NCI-H2196 treated with DMSO at 0.1 percent for 48 hours (cell line): ENCODE measurements around the gene PLSCR3.

Experiments
- DNase-seq: peaks from one replicate; lab custom pipeline; 2025; ENCODE audit not compliant: unreplicated experiment; lab: John Stamatoyannopoulos, UW

The PLSCR3 gene

DNA sequence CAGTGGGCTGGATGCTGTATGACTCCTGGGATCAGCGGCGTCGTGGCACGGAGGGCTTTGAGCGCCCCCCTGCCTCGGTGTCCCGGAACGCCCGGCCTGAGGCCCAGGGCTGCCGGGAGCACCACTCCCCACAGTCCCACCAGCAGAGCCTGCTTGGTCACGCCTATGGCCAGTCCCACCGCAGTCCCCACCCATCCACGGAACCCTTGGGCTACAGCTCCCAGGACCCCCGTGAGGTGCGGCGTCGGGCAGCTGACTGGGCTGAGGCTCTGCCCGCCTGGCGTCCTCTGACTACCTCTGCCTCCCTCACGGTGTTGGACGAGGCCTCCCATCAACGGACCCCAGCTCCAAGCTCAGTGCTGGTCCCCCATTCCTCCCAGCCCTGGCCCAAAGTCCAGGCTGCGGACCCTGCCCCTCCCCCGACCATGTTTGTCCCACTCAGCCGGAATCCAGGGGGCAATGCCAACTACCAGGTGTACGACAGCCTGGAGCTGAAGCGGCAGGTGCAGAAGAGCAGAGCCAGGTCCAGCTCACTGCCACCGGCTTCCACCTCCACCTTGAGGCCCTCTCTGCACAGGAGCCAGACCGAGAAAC, 32.7 kb upstream of the PLSCR3 start:
- no peak for DNase-seq

DNA sequence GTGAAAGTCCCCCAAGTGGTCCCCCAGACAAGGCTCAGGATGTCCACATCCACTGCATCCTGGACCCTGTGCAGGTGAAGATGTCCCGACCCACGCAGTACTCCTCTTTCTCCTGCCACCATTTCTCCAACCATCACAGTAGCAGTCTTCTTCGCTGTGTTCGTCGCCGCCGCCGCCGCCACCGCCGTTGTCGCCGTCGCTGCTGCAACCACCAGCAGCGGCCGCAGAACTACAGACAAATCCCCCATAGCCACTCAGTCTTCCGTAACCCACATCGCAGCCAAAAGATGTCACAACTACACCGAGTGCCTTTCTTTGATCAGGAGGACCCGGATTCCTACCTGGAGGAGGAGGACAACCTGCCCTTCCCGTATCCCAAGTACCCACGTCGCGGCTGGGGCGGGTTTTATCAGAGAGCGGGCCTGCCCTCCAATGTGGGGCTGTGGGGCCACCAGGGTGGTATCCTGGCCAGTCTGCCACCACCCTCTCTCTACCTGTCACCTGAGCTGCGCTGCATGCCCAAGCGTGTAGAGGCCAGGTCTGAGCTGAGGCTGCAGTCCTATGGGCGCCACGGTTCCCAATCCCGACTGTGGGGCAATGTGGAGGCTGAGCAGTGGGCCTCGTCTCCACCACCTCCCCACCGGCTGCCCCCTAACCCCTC, 32.0 kb upstream of the PLSCR3 start:
- DNase-seq: no peak

DNA sequence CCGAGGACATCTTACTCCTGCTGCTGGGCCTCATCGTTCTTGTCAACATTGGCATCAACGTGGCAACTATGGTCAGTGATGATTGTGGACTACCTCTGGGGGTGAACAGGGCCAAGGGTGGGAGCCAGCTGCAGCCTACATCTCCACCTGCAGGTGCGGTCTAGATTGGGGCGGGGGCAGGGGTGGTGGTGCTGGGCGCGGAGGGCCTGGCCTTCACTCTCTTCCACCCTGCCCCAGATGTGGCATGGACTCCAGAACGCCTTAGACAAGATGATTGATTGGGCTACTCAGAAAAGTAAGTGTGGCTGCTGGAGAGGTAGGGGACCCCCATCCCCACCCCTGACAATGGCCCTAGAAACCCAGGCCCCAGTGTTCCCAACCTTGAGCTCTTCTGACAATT, 31.4 kb upstream of the PLSCR3 start:
- no peak for DNase-seq

GRCh38 chr17:7425316-7425715, 31.0 kb upstream of the PLSCR3 start, which contains the start of gene SPEM2:
Gene SPEM2, plus strand, starts transcription at chr17:7425616. Its CDS starts 73 bp downstream, at chr17:7425689.
- DNase-seq: no peak

- DNase-seq: no peak
Measured at GRCh38 chr17:7423679-7424078, 29.4 kb upstream of the PLSCR3 start.

DNA sequence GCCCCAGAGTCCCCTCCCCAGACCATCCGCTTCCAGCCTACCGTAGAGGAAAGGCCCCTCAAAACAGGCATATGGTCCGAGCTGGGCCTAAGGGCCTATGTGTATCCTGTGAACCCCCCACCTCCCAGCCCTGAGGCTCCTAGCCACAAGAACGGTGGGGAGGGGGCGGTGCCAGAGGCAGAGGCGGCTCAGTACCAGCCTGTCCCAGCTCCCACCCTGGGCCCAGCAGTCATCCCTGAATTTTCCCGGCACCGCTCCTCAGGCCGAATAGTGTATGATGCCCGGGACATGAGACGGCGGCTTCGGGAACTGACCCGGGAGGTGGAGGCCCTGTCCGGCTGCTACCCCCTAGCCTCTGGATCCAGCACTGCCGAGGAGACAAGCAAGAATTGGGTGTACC, 26.9 kb upstream of the PLSCR3 start:
- DNase-seq: no peak

GRCh38 chr17:7419819-7420610, 25.7 kb upstream of the PLSCR3 start, which contains the start of gene SPEM1:
Gene SPEM1, plus strand, starts transcription at chr17:7420324. Its CDS starts 61 bp downstream, at chr17:7420385.
- DNase-seq: no peak

GRCh38 chr17:7418472-7419152, 24.3 kb upstream of the PLSCR3 start:
- DNase-seq: no peak

DNA sequence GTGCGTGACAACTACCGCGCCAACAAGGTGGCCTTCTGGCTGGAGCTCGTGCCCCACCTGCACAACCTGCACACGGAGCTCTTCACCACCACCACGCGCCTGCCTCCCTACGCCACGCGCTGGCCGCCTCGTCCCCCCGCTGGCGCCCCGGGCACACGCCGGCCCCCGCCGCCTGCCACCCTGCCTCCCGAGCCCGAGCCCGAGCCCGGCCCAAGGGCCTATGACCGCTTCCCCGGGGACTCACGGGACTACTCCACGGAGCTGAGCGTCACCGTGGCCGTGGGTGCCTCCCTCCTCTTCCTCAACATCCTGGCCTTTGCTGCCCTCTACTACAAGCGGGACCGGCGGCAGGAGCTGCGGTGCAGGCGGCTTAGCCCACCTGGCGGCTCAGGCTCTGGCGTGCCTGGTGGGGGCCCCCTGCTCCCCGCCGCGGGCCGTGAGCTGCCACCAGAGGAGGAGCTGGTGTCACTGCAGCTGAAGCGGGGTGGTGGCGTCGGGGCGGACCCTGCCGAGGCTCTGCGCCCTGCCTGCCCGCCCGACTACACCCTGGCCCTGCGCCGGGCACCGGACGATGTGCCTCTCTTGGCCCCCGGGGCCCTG, 22.8 kb upstream of the PLSCR3 start:
- no peak for DNase-seq

GRCh38 chr17:7416323-7416722, 22.0 kb upstream of the PLSCR3 start:
- DNase-seq: no peak

GRCh38 chr17:7415784-7416183, 21.5 kb upstream of the PLSCR3 start:
- DNase-seq: no peak

DNA sequence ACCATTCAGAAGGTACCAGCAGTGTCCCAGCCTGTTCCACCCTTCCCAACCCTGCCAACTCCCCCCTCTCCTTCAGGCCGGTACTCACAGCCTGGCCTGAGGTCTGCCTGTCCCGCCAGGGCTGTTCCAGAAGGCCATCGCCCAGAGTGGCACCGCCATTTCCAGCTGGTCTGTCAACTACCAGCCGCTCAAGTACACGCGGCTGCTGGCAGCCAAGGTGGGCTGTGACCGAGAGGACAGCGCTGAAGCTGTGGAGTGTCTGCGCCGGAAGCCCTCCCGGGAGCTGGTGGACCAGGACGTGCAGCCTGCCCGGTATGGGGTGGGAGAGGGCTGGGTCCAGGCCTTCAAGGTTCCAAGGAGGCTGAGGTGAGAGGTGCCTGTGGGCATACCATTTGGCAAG, 20.5 kb upstream of the PLSCR3 start:
- no peak for DNase-seq

DNA sequence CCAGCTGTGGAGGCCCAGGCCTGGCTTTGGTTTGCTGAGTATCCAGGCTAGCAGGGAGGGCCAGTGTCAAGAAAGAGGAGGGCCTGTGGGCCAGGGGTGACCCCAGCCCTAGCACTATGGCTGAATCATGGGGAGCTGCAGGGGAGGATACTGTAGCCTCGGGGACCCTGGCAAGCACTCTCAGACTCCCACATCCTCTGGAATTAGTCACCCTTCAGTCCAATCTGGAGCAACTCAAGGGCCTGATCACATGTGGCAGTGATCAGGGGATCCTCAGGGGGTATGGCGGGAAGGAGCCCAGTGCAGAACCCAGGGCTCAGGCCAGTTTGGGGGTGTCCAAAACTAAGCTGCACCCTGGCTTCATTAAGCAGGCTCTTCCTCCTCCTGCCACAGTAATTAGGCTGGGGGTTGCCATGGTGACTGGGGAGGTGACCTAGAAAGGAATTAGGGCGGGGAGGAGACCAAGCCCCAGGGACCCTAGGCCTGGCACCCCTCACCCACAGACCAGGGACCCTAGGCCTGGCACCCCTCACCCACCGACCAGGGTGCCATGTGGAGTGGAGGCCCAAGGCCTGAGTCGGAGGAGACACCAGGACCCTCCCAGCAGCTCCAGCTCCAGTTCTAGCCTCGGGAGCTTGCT, 19.1 kb upstream of the PLSCR3 start:
- no peak for DNase-seq

DNA sequence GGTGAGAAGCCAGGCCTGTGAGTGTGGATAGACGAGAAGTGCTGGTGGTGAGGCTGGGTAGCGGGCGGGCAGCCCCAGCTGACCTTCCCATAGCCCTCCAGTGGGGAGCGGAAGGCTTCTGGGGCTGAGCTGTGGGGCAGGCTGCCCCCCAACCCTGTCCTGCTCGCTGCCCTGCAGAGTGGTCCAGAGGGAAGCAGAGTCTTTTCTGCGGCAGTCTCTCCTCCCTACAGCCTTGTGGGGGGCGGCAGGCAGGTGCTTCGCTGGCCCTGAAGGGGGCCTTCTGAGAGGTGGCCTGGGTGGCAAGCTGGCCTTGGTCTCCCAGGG, 17.1 kb upstream of the PLSCR3 start:
- DNase-seq: no peak

GRCh38 chr17:7410634-7411426, 16.5 kb upstream of the PLSCR3 start:
- no peak for DNase-seq

DNA sequence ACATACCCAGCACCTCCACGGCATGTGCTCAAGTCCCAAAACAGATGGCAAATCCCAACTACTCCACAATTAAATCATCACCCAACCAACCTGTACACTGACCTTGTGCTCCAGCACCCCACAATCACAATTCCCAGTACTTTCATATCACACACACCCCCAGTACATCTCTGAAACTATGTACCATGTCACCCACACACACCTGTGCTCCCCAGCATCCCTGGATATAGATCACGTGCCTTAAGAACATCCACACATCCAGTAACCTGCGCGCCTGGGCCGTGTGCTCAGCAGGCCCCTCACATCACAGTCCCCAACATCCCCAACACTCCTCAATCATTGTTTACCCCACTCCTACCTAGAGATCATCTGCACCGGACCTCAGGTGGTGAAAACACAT, 15.4 kb upstream of the PLSCR3 start:
- DNase-seq: no peak

DNA sequence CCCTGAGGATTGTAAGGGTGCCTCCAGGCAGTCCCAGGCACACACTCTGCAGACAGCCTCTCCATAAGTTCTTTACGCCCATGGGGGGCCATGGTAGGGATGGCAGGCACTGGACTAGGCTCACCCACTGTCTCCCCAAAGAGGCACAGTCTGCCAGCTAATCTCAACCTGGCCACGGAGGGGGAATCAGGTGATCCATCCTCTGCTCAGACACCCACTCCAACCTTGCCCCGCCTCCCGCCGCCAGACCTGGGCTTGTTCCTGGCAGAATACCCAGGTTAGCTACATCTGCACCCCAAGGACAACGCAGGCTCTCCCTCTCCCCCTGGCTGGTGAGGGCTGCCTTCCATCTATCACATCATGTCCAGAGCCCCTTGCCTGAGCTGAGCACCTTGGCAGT, 14.5 kb upstream of the PLSCR3 start:
- DNase-seq: no peak

DNA sequence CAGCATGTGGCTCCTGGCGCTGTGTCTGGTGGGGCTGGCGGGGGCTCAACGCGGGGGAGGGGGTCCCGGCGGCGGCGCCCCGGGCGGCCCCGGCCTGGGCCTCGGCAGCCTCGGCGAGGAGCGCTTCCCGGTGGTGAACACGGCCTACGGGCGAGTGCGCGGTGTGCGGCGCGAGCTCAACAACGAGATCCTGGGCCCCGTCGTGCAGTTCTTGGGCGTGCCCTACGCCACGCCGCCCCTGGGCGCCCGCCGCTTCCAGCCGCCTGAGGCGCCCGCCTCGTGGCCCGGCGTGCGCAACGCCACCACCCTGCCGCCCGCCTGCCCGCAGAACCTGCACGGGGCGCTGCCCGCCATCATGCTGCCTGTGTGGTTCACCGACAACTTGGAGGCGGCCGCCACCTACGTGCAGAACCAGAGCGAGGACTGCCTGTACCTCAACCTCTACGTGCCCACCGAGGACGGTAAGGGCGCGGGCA, 14.0 kb upstream of the PLSCR3 start:
- no peak for DNase-seq

DNA sequence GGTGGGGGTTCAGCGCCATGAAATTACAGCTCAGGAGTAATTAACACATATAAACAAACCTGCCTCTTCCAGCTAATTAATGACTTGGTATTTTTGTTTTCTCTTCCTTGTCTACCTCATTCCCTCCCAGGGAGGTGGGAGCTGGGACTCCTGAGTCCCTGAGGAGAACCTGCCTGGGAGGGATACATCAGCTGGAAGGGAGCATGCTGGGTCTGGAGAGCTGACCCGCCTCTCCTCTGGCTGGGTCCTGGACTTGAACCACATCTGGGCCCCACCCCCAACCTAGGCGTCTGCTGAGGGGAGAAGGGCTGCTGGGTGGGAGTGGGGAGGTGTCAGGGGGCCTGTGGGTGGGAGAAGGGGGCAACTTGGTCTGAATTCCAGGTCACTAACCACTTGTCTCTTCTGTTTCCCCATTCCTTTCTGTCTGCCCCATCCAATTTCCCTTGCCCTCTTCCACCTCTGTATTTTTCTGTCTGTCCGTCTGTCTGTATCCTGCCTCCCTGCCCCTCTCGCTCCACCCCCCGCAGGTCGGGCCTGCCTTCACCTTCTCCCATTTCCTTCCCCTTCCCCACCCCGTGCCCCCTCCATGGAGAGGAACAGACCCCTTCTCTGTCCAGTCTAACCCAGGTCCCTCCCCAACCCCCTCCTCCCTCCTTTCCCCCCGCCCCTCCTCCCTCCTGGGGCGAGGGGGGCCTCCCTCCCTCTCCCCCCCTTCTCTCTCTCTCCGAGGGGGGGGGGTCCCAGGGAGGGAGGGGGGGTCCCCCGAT, 13.3 kb upstream of the PLSCR3 start, which contains the start of gene NLGN2:
Gene NLGN2 (plus strand): TSS at position 361 of the 767 bp plus-strand sequence. CDS start 411 bp downstream, outside the sequence.
- no peak for DNase-seq
